ENCODE measurements around the gene RFPL3.

Gene RFPL3

GRCh38 chr22:32409977-32410376, 52.3 kb downstream of the RFPL3 start:
- no peak overlapping the region for H3K4me3 ChIP-seq (ENCODE audit: low read depth, low read length)
- TF ChIP-seq CTCF (IDR thresholded peaks at IDR 0.05; ENCODE audit: low read depth, low read length, missing control alignments) = no peak
- no peak for DNase-seq (ENCODE audit: low read depth)

GRCh38 chr22:32410459-32410858, 52.8 kb downstream of the RFPL3 start:
- DNase-seq (ENCODE audit: low read depth) = no peak
- TF ChIP-seq CTCF (IDR thresholded peaks at IDR 0.05; ENCODE audit: low read depth, low read length, missing control alignments) = no peak

More at GRCh38 chr22:32410459-32410858, 52.8 kb downstream of the RFPL3 start:
- peak overlapping the region; percentile 91 for H3K4me3 ChIP-seq (ENCODE audit: low read depth, low read length)

Measured in GM12864 (cell line).